ENCODE measurements around the gene UNC80. TPM values are rescaled to one million over a fixed set of nuclear protein-coding genes. Genes with fewer than 3 reads are reported as not detected.

UNC80 gene
- total RNA-seq, 2 donors from 2014 or later = not detected

- Mint-ChIP-seq H3K9me3 (no peaks in the 10 kb centered on the region), H3K27me3 (no peaks in the 10 kb centered on the region), H3K27ac (no peak overlapping the region), H3K4me1 (no peaks in the 10 kb centered on the region), H3K4me3 (no peak overlapping the region), H3K36me3 (ENCODE audit: low read depth) (peaks cover 89% of the 10 kb centered on the region)
- no peak for ATAC-seq (replicated peaks)
Observed at GRCh38 chr2:210022824-210023223, 251.2 kb downstream of the UNC80 start.

GRCh38 chr2:210027608-210028007, 256.0 kb downstream of the UNC80 start:
- Mint-ChIP-seq H3K36me3 (ENCODE audit: low read depth) (peaks cover 52% of the 10 kb centered on the region), H3K4me1 (no peaks in the 10 kb centered on the region), H3K9me3 (no peaks in the 10 kb centered on the region), H3K27me3 (no peaks in the 10 kb centered on the region), H3K4me3 (no peak overlapping the region), H3K27ac (no peak overlapping the region)
- no peak for ATAC-seq (replicated peaks)

GRCh38 chr2:210028178-210028577, 256.5 kb downstream of the UNC80 start:
- Mint-ChIP-seq H3K27me3 (no peaks in the 10 kb centered on the region), H3K4me1 (no peaks in the 10 kb centered on the region), H3K4me3 (no peak overlapping the region), H3K36me3 (ENCODE audit: low read depth) (peaks cover 46% of the 10 kb centered on the region), H3K27ac (no peak overlapping the region), H3K9me3 (no peaks in the 10 kb centered on the region)
- no peak for ATAC-seq (replicated peaks)

- Mint-ChIP-seq H3K27me3 (no peaks in the 10 kb centered on the region), H3K4me1 (peaks cover 6% of the 10 kb centered on the region), H3K9me3 (no peaks in the 10 kb centered on the region), H3K4me3 (no peak overlapping the region), H3K36me3 (ENCODE audit: low read depth) (no peaks in the 10 kb centered on the region), H3K27ac (peak overlapping the region; percentile 6)
- ATAC-seq (replicated peaks) = no peak
Observed at GRCh38 chr2:210034087-210034683, 262.6 kb downstream of the UNC80 start.

GRCh38 chr2:210035679-210036078, 264.0 kb downstream of the UNC80 start:
- no peak overlapping the region for H3K4me3 Mint-ChIP-seq
- H3K9me3 Mint-ChIP-seq = no peaks in the 10 kb centered on the region
- no peak overlapping the region for H3K27ac Mint-ChIP-seq
- no peaks in the 10 kb centered on the region for H3K36me3 Mint-ChIP-seq (ENCODE audit: low read depth)
- no peaks in the 10 kb centered on the region for H3K27me3 Mint-ChIP-seq
- ATAC-seq (replicated peaks) = no peak
- peaks cover 6% of the 10 kb centered on the region for H3K4me1 Mint-ChIP-seq

- H3K4me1 Mint-ChIP-seq = peaks cover 6% of the 10 kb centered on the region
- no peak for ATAC-seq (replicated peaks)
- H3K9me3 Mint-ChIP-seq = no peaks in the 10 kb centered on the region
- H3K27me3 Mint-ChIP-seq = no peaks in the 10 kb centered on the region
- no peak overlapping the region for H3K4me3 Mint-ChIP-seq
- no peaks in the 10 kb centered on the region for H3K36me3 Mint-ChIP-seq (ENCODE audit: low read depth)
- H3K27ac Mint-ChIP-seq = no peak overlapping the region
Observed at GRCh38 chr2:210038078-210038477, 266.4 kb downstream of the UNC80 start.

- Mint-ChIP-seq H3K4me3 (no peak overlapping the region), H3K27ac (no peak overlapping the region), H3K27me3 (no peaks in the 10 kb centered on the region)
Observed at GRCh38 chr2:210046851-210047500, 275.3 kb downstream of the UNC80 start.

More at GRCh38 chr2:210046851-210047500, 275.3 kb downstream of the UNC80 start:
- Mint-ChIP-seq H3K9me3 (no peaks in the 10 kb centered on the region), H3K36me3 (ENCODE audit: low read depth) (no peaks in the 10 kb centered on the region), H3K4me1 (no peaks in the 10 kb centered on the region)
- ATAC-seq (replicated peaks) = no peak

Other genes with a start within 250 kb of the UNC80 start
- 10 to 100 TPM; 33.9 to 61.9 TPM for gene RPE, start 230.8 kb downstream of the UNC80 start, total RNA-seq